GM21515 (cell line): Measurements from ENCODE around the gene SEC22C.

ENCODE experiments used
- ATAC-seq: cut with Tn5 transposase; IDR thresholded peaks from one replicate; pipeline ENCODE4 v1.9.1; 2021; ENCODE audit not compliant: unreplicated experiment

SEC22C gene

DNA sequence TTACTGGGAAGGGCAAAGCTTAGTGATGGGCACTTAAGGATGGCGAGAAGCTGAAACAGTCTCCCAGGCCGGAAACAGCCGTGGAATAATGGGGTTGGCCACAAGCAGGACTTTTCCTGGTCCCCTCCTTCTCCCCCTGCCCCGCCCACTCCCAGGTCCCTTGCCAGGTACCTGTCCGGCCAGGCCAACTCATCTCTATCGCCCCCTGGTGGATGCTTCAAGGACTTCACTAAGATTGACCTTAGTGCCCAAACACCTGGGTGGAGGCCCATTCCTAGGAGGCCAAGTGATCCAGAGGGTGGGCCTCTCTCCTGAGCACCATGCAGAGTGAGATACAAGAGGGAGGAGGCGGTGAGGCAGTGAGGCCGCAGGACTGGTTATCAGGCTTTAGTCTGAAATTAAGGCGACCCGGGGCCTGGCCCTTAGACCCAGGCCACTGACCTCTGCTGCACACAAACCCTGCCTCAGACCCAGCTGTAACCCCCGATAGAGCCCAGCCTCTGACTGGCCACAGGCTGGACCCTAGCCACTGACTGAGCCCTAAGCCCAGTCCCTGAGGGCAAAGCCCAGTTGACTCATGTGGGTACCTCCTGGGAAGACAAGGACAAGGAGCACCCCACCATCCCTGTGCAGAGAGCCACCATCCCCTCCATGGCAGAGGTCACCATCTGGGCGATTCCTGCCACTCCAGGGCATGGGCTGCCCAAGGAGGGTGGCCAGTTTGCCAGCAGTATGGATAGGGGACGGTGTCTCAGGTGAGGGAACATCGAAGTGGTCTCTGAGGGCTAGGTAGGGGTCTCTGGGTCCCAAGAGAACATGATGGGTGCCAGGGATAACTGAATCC is 41.7 kb downstream of the SEC22C start:
- no peak for ATAC-seq

GRCh38 chr3:42537350-42537749 is 44.4 kb downstream of the SEC22C start:
- ATAC-seq = no peak

- ATAC-seq = no peak
These were observed 45.6 kb downstream of the SEC22C start for GRCh38 chr3:42535981-42536784.

DNA sequence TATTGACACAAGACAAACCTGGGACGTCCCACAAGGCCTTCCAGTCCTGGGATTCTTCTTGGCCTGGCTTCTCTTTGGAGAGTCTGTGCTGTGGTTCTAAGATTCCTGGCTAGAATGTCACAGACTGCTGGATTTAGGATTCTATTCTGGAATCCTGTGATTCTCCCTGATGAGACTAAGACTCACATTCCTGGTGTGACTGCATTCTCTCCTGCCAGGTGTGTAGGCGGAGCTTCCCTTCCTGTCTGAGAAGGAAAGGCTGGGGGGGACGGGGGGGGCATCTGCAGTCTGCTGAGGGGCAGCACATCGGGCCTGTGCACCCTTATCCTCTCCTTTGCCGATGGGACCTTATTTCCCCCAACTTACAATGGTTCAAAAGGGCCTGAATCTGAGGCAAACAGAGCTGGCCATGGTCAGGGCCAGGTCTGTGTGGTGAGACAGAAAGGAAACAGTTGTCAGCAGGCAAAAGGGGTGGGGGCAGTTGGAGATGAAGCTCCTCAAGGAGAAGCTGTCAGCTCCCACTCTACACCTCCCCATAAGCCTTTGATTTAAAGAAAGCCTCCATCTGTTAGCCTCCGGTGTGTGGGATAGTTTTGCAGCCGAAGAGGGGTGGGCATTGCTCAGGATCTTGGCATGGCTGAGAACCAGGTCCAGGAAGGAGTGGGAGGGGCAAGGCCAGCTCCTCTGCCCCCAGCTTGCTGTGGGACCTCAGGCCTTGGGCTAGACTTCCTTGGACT is 48.4 kb downstream of the SEC22C start:
- no peak for ATAC-seq

GRCh38 chr3:42532229-42532628 is 49.5 kb downstream of the SEC22C start:
- ATAC-seq = no peak

DNA sequence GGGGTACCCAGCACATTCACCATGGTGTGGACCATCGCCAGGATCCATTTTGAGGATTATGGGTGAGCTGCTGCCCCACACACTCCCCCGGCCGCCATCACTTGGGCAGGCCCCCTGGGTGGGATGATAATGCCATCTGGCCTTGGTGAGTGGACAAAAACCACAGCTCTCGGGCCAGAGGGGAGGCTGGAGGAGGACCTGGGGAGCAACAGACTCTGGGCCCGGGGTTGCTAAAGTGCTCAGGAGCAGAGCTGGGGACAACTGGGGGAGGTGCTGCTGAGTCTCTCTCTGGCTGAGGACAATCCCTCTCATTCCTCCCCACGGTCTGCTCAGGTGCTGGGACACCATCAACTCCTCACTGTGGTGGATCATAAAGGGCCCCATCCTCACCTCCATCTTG is 50.3 kb downstream of the SEC22C start:
- ATAC-seq = no peak

GRCh38 chr3:42530073-42530472 is 51.7 kb downstream of the SEC22C start:
- no peak for ATAC-seq

- ATAC-seq = no peak
These were observed 52.3 kb downstream of the SEC22C start for GRCh38 chr3:42529468-42529867.

- no peak for ATAC-seq
These were observed 54.3 kb downstream of the SEC22C start for GRCh38 chr3:42527368-42527917.

- ATAC-seq = no peak
These were observed 55.0 kb downstream of the SEC22C start for GRCh38 chr3:42526616-42527367.

- ATAC-seq = no peak
These were observed 55.9 kb downstream of the SEC22C start for GRCh38 chr3:42525736-42526345.

DNA sequence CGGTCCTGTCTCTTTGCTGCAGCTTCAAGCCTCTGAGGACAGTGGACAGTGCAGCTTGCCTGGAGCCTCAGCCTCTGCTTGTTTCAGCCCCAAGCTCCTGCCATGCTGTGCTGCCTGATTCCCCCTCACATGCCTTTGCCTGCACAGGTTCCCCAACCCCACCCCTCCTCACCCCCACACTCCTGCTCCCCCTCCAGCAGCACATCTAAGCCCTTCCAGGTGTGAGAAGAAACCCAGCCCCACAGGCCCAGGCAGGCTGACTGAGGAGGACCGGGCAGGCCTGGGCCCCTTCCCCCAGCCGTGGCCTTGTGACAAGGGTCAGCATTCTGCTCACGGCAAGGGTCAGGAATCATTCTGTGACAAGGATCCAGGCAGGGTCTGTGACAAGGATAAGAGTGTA is 56.6 kb downstream of the SEC22C start:
- ATAC-seq = no peak

GRCh38 chr3:42524751-42525150 is 57.0 kb downstream of the SEC22C start:
- ATAC-seq = no peak

GRCh38 chr3:42520906-42521305 is 60.9 kb downstream of the SEC22C start:
- ATAC-seq = no peak

DNA sequence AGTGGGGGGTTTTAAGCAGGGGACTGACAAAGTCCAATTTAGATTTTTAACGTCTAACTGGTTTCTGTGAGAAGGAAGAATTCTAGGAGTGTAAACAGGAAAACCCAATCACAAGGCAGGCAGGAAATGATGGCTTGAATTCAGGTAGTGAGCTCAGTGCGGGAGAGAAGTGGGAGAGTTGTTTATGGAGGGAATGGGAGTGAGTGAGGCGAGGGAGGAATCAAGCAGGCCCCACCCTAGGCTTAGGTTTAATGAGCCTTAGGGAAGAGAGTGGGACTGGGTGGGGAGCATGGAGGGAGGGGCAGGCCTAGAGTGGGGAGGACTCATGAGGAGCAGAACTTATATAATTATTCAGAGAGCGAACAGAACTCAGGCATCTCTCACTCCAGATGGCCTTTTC is 61.4 kb downstream of the SEC22C start:
- no peak for ATAC-seq

DNA sequence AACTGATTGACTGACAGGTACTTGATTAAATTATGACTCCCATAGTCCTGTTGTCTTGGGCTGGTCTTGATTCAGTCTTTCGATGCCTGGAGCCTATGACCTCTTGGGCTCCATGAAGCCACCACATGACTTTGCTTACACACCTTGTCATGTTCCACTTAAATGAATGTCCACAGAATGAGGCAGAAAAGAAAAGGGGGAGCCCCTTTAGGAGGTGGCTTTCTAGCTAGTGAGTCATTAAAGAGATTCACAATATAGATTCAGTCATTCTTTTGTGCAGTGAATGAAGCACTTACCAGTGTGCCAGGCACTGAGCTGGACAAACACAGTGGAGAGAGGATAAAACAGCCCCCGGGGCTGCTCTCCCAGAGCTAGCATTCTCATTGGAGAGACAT is 62.2 kb downstream of the SEC22C start:
- ATAC-seq = no peak

DNA sequence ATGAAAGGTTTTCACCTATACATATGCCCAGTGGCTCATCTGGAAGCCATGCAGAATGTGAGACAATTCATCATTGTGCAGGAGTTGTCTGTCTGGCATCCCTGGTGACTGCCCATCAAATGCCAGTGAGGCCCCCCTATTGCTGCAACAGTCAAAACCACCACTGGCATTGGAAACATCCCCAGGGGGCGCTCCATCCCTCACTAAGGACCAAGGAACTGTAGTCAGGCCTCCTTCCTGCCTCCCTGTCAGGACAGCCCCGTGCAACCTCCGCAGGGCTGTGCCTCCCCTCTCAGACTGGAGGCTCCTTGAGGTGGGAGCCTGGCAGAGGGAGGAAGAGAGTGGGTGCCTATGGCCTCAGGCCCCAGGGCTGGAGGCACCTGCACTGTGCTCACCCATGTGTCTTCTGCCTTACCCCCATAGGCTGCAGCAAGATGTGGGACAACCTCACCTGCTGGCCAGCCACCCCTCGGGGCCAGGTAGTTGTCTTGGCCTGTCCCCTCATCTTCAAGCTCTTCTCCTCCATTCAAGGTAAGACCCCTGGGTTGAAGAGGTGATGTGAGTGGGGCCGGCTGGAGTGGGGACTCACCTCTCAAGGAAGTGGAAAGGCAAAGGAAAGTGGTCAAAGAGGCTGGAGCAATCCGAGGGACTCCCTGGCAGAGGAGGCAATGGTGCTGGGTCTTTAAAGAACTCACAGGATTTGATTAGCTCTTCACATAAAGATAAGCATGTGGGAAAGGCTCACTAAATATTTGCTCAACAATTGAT is 62.8 kb downstream of the SEC22C start:
- no peak for ATAC-seq

GRCh38 chr3:42517117-42517516 is 64.7 kb downstream of the SEC22C start:
- no peak for ATAC-seq

GRCh38 chr3:42516443-42516842 is 65.3 kb downstream of the SEC22C start:
- ATAC-seq = no peak
